ENCODE results near the gene DYSF. TPM values are rescaled to one million over a fixed set of nuclear protein-coding genes. Genes with fewer than 3 reads are reported as not detected.

The DYSF gene
- total and polyA plus RNA-seq, 8 donors = 17.8 to 71.4 (median 21.6) TPM

- no peak for TF ChIP-seq CTCF (IDR thresholded peaks at IDR 0.05)
- DNase-seq (peak in 1 of 4 donors; percentile 54), ATAC-seq (no peak)
- Histone ChIP-seq H3K27me3 (no peaks in the 10 kb centered on the region), H3K4me3 (no peak overlapping the region), H3K36me3 (no peaks in the 10 kb centered on the region), H3K4me1 (no peaks in the 10 kb centered on the region), H3K9me3 (no peaks in the 10 kb centered on the region), H3K27ac (no peak overlapping the region)
- intact Hi-C loops (cut with DNase I) = no loop called here
These were observed 249.0 kb downstream of the DYSF start for GRCh38 chr2:71702071-71702970.

GRCh38 chr2:71702971-71703898, 249.9 kb downstream of the DYSF start:
- peak in 1 of 4 donors; percentile 46 for DNase-seq
- H3K27me3 ChIP-seq = no peaks in the 10 kb centered on the region
- no peak overlapping the region for H3K27ac ChIP-seq
- no peaks in the 10 kb centered on the region for H3K4me1 ChIP-seq
- no peaks in the 10 kb centered on the region for H3K9me3 ChIP-seq
- no peak for ATAC-seq
- intact Hi-C loops (cut with DNase I) = no loop called here
- H3K36me3 ChIP-seq = no peaks in the 10 kb centered on the region
- no peak for TF ChIP-seq CTCF (IDR thresholded peaks at IDR 0.05)
- H3K4me3 ChIP-seq = no peak overlapping the region

GRCh38 chr2:71704131-71704561, 250.8 kb downstream of the DYSF start:
- H3K36me3 ChIP-seq = no peaks in the 10 kb centered on the region
- no peaks in the 10 kb centered on the region for H3K9me3 ChIP-seq
- intact Hi-C loops (cut with DNase I) = no loop called here
- peak in 2 of 4 donors; percentile 14 to 42 for DNase-seq
- H3K27me3 ChIP-seq = no peaks in the 10 kb centered on the region
- ATAC-seq = no peak
- H3K4me1 ChIP-seq = no peaks in the 10 kb centered on the region
- no peak overlapping the region for H3K27ac ChIP-seq
- no peak overlapping the region for H3K4me3 ChIP-seq
- no peak for TF ChIP-seq CTCF (IDR thresholded peaks at IDR 0.05)

- DNase-seq (peak in 1 of 4 donors; percentile 31), ATAC-seq (no peak)
- intact Hi-C loops (cut with DNase I) = no loop called here
- Histone ChIP-seq H3K27me3 (no peaks in the 10 kb centered on the region), H3K9me3 (no peaks in the 10 kb centered on the region), H3K36me3 (no peaks in the 10 kb centered on the region), H3K4me3 (no peak overlapping the region), H3K4me1 (no peaks in the 10 kb centered on the region), H3K27ac (no peak overlapping the region)
- TF ChIP-seq CTCF (IDR thresholded peaks at IDR 0.05) = no peak
These were observed 251.3 kb downstream of the DYSF start for GRCh38 chr2:71704688-71705087.

Data from left lung (tissue), 10 donors.